GM19455 (cell line): ENCODE measurements around the gene RBPJL.

Experiments used
- ATAC-seq: cut with Tn5 transposase; IDR thresholded peaks from one replicate; pipeline ENCODE4 v1.9.1; 2021; ENCODE audit not compliant: unreplicated experiment

RBPJL gene, protein sequence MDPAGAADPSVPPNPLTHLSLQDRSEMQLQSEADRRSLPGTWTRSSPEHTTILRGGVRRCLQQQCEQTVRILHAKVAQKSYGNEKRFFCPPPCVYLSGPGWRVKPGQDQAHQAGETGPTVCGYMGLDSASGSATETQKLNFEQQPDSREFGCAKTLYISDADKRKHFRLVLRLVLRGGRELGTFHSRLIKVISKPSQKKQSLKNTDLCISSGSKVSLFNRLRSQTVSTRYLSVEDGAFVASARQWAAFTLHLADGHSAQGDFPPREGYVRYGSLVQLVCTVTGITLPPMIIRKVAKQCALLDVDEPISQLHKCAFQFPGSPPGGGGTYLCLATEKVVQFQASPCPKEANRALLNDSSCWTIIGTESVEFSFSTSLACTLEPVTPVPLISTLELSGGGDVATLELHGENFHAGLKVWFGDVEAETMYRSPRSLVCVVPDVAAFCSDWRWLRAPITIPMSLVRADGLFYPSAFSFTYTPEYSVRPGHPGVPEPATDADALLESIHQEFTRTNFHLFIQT

DNA sequence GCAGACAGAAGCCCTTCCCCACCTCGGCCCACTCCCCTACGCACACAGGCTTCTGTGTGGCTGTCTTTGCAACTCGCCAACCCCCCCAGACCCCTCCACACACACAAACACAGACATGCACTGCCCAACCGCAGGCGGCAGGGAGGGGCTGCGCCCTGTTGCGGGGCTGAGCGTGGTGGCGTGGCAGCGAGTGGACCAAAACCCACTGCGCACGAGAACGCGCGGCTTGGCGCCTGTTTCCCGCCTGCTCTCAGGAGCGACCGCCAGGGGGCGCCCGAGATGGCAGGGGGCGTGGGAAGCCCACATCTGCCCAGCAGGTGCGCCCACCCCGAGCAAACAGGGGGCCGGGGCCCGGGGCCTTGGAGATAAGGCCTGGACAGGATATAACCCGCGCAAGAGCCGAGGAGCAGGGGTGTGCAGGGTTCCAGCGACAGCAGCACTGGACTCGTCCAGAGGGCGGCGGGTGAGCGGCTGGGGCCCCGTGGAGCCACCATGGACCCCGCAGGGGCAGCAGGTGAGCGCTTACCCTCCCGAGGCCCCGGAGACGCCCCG is at the start of gene RBPJL:
Gene RBPJL, plus strand, starts transcription at position 410 of the 552 bp plus-strand sequence. Its CDS starts 83 bp downstream, at position 493.
- no peak for ATAC-seq

DNA sequence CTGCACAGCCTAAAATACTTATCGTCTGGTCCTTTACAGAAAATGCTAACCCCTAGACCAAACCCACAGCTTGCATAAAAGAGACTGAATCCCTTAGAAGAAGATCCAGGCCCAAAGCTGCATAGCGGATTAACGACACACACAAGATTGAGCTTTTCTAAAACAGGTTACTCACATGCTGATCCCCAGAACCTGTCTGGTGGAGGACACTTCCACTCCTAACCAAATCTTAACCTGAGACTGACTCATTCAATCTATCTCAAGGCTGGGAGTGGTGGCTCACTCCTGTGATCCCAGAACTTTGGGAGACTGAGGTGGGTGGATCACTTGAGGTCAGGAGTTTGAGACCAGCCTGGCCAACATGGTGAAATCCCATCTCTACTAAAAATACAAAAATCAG is 49.5 kb upstream of the RBPJL start:
- no peak for ATAC-seq

DNA sequence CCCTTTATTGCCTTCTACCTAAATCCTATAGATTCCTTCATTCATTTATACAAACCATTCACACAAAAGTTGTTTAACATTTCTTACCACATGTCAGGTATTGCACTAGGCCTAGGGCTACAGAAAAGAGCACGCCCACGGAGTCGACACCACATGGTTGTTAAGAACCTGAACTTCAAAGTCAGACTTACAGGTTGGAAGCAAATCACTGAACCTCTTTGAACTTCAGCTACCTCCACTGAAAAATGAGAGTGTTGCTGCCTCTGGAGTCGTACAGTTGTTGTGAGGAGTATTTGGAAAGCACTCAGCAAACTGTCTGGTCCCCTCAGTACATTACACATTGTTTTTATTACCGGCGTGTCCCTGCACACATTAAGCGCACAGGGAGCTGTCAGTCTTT is 48.9 kb upstream of the RBPJL start:
- ATAC-seq = no peak

- ATAC-seq = no peak
These were observed 48.4 kb upstream of the RBPJL start for GRCh38 chr20:45258259-45258658.

DNA sequence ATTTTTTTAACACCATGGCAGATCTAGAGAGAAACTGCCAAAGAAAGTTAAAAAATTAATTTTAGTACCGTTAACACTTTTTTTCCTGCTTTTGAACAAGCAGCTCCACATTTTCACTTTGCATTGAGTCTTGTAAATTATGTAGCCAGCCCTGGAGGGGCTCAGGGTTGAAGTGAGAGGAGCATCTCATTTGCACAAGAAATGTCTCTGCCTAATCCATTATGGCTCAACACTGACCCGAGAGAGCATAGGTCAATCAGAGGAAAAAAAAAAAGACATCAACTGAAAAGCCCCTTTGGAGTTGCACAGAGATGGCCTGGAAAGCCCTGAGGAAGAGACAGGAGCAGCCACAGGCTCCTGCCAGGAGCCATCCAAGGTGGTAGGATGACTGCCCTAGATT is 48.0 kb upstream of the RBPJL start:
- no peak for ATAC-seq

GRCh38 chr20:45263556-45264266 is 42.9 kb upstream of the RBPJL start:
- ATAC-seq = no peak

- no peak for ATAC-seq
These were observed 39.7 kb upstream of the RBPJL start for GRCh38 chr20:45266977-45267376.

DNA sequence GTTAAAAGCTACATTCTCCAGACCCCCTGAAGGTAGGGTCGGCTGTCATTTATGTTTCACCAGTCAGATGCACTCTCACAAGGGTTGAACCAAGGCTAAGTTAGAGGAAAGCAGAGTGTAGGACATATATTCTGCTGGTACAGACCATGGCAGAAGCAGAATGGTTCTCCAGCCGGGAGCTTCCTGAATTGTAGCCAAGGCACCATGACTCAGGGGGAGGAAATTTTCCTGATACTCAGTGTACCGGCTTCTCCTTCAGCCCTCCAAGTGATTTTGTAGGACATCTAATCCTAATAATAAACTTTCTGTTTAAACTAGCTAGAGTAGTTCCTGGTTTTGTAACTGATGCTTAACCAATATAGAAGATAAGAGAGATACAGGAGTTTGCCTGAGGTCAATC is 38.1 kb upstream of the RBPJL start:
- ATAC-seq = no peak

GRCh38 chr20:45269056-45269455 is 37.6 kb upstream of the RBPJL start:
- no peak for ATAC-seq

DNA sequence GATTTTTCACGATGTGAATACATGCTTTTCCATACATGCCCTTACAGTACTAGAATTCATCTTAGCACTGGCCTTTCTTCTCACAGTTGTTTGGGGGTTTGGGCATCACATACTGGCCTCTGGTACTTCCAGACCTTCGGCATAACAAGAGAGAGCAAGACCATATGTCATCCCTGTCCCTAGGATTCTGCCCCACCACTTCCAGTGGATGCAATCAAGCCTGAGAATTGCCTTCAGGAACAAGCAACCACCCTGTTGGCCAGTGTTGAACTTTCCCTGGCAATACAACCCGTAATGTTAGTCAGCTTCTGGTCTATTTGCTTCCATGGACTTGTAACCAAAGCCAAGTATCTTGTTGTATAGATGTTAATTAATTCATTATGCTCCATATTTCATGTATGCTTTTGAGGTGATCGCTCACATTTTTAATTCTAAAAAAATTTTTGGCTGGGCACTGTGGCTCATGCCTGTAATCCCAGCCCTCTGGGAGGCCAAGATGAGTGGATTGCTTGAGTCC is 36.8 kb upstream of the RBPJL start:
- ATAC-seq = no peak

- no peak for ATAC-seq
These were observed 31.3 kb upstream of the RBPJL start for GRCh38 chr20:45275338-45275737.

DNA sequence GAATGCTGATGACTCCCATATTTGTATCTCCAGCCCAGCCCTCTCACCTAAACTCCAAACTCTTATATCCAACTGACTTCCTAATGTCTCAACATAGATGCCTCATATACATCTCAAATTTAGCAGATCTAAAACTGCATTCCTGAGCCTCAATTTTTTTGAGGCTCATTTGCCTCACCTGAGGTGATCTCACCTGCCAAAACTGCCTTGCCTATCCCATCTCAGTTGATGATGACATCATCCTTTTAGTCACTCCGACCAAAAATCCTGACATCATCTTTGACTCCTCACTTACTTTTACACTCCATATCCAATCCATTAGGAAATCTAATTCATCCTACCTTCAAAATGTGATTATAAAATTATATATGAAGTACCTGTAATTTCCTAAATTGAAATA is 26.6 kb upstream of the RBPJL start:
- no peak for ATAC-seq

DNA sequence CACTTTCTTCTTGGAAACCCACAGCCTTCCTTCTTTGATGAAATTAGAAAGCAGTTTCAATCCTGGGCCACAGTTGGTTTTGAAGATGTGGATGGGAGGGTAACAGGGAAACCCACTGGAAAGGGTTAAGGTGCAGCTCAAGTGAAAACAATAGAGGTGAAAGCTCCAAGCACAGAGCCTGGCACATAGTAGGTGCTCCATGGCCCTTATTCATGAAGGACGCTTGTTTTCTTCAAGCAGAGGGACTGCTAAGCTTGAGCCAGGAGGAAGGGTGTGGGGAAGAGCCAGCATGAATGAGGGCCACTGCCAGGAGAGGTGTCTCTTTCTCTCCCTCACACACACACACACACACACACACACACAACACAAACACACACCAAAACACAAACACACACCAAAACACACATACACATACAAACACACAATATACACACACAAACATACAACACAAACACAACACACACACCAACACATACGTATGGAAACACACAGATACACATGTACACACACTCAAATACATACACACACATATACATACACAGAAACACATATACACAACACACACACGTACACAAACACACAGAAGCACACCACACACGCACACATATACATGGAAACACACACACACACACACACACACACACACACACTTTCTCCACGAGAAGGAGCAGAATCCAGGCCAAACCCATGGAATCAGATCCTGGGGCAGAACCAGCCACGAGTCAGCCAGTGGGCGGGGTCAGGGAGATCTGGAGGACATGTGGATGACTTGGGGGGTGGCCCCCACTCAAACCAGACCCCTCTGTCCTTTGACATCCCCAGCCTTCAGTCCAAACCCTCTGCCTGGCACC is 23.7 kb upstream of the RBPJL start:
- no peak for ATAC-seq

DNA sequence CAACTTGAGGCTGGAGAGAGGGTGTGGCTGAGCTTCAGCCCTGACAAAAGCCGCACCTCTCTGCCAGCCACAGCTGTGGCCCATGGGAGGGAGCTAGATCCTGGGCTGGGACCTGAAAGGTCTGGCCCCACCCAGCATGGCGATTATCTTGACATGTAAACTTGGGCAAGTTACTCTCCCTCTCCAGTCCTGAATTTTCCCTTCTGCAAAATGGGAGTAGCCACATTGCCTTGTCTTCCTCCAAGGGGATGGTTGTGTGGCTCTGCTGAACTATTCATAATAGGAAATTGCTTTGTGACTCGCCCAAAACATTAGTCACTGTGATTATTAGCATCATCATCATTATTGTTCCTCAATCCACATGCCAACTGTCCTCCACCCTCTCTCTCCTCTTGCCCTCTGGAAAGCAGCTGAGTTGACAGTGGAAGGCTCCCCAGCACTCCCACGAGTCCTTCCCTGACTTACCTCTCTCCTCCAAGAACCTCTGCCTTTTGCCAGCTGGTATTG is 23.0 kb upstream of the RBPJL start:
- ATAC-seq = no peak

DNA sequence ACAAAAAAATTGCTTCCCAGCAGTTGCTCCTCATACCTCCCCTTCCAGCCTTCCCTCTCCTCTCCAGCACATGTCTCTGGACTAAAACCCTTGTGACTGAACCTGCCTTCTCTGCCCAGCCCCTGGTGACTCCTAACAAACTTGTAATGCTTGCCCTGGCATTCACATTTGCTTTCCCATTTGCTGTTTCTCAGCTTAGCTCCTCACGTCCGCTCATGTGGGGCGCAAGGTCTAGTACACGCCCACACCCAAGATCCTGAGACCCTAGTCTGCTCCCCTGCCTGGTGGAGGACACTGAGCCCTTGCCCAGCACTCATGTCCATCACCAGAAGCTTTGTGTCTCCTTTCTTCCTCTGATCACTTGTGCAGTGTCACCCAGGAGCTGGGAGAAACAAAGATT is 18.3 kb upstream of the RBPJL start:
- no peak for ATAC-seq

DNA sequence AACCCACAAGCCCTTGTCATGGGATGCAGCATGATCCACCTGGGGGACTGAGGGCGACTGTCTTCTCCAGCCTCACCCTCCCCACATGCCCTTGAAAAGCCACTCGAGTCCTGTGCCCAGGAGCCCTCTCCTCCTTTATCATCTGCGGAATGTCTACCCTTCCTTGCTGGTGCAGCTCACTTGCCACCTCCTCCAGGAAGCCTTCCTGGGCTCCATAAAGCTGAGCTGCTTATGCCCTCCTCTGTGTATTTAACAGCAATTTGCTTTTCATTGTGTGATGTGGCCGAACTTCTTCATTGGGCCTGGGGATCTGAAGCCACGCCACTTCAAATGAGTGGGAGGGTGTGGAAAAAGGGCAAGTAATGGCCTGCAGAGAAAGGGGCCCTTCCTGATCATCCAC is 17.8 kb upstream of the RBPJL start:
- no peak for ATAC-seq

GRCh38 chr20:45289942-45290676 is 16.5 kb upstream of the RBPJL start:
- no peak for ATAC-seq

GRCh38 chr20:45290677-45291355 is 15.8 kb upstream of the RBPJL start:
- no peak for ATAC-seq

GRCh38 chr20:45291526-45291925 is 15.1 kb upstream of the RBPJL start:
- no peak for ATAC-seq
